ENCODE measurements around the gene TDRKH. TPM values are rescaled to one million over a fixed set of nuclear protein-coding genes. Genes with fewer than 3 reads are reported as not detected.
A peak's percentile ranks its signal among the peaks of the same experiment; 100 is the strongest.

Gene TDRKH, protein sequence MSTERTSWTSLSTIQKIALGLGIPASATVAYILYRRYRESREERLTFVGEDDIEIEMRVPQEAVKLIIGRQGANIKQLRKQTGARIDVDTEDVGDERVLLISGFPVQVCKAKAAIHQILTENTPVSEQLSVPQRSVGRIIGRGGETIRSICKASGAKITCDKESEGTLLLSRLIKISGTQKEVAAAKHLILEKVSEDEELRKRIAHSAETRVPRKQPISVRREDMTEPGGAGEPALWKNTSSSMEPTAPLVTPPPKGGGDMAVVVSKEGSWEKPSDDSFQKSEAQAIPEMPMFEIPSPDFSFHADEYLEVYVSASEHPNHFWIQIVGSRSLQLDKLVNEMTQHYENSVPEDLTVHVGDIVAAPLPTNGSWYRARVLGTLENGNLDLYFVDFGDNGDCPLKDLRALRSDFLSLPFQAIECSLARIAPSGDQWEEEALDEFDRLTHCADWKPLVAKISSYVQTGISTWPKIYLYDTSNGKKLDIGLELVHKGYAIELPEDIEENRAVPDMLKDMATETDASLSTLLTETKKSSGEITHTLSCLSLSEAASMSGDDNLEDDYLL
- total RNA-seq (2014; rRNA removed; shearing (Covaris generic)): 6.8 and 9.3 TPM in 2 replicates

DNA sequence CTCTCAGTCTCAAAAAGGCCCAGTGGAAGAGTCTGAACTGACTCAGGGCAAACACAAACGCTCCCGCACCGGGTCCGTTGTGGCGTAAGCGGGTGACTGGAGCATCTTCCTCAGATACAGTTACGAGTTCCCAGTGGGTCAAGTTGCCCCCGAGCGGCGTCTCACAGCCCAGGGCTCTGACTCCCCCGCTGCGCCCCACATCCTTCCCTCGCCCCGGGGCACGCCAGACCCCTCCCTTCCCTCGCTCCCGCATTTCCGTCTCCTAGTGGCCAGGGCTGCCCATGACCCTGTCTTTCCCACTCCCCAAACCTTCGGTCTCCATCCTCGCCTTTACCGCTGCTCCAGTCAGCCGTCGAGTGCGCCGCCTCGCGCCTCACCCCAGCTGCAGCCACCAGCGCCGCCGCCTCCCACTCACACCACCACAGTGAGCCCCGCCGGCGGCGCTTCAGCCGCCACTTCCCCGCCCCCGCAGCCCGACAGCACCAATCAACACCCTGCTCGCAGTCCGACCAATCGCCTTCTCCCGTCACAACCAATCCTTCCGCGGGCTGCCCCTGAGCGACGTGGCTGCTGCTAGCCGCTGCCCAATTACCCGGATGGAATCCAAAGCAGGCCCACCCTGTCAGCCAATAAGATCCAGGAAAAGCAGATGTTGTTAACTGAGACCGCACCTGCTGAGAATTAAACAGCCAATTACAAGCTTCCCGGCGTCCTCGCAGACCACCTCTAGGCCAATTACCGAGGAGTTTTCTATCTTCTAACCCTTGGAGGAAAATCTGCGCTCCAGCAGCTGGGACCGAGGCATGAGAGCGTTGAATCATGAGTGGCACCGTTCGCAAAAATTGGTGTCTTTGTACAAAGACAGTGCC, at the start of gene TDRKH:
Gene TDRKH, minus strand, starts transcription at position 430 of the 869 bp plus-strand sequence. CDS start 7,478 bp downstream, outside the sequence.
- DNase-seq (ENCODE audit: low spot score): peak; percentile 98

DNA sequence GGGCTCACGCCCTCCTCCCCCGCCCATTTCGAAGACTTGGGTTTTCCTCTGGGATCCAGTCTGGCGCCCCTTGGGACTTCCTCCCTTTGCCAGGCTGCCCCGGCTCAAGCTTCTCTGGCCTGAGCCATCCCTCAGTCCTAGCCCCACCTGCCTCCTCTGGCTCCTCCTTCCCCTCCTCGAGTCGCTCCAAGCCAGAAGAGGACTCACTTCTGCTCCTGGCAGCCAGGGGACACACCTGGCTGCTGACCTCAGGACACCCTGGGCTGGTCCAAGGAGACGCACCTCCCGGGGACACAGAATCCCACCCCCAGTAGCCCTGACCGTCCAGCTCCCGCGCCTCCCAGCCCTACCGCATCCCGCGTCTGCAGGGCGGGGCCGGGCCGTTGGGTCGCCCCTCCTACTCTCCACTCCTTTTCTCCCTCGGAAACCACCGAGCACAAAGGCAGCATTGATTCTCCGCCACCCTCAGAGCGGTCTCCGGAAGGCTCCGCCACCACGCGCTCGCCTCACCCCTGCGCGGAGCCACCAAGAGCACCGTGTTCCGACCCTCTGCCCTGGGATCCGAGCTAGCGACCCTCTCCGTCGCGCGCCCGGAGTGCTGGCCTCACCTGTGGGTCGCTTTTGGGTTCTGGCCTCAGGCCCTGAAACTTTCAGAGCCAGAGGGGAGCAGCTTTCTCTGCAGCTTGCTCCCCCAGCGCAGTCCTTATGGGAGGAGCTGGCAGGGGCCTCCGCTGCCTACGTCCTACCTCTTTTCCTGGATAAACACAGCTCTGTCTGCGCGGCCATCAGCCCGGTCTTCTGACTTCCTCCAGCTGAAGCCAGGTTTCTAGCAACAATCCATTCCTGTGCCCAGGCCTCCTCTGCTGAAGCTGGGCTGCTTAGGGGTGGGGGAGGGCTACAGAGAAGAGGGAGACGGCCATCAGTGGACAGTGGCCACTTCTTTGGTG, 49.4 kb upstream of the TDRKH start, which contains the start of gene C2CD4D:
Gene C2CD4D, minus strand, starts transcription at position 364 of the 947 bp plus-strand sequence. CDS start 831 bp downstream, outside the sequence.
- DNase-seq (ENCODE audit: low spot score): peak; percentile 96

DNA sequence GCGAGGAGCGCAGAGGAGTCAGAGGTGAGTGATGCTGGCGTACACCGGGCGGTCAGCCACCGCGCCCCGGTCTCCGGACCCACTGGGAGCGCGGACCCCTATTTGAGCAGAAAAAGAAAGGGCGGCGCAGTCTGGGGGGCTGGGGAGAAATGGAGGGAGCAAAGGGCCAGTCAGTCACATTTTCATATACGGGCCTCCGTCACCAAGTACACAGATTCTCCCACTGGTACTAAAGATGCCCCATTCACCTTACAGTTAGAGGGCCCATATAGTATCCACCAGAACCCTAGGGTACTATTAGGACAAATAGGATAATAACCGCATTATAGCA, 48.7 kb upstream of the TDRKH start:
- DNase-seq (ENCODE audit: low spot score): no peak

DNA sequence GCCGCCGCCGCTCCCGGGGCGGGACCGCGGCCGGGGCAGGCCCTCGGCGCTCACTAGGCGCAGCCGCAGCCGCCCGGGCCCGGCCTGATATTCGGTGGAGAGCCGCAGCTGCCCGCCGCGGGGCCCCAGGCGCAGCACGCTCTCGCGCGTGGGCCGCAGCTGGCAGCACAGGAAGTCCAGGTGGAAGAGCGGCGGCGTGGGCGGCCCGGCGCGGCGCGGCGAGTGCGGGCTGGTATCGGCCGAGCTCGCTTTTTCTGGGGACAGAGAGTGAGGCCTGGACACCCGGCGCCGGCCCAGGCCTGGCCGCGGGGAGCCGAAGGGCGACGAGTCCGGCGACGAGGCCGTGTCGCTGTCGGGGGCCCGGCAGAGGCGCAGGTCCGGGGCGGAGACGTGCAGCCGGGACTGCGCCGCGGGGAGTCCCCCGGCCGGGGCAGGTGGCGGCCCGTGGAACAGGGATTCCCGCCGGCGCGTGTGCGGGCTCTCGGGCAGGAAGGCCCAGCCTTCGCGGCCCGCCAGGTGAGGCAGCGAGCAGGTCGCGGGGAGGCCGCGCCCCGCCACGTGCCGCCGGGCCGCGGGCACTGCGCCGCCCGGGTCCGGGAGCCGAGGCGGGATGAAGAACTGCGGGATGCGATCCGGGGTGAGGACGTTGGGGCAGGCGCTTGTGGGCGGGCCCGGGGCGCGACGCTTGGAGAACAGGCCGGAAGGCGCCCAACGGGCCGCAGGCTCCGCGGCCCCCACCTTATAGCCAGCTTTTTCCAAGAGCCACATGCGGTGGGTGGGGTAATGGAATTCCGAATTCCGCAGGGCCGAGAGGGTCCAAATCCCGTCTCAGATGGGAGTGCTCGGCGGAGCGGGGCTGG, 48.2 kb upstream of the TDRKH start:
- no peak for DNase-seq (ENCODE audit: low spot score)

DNA sequence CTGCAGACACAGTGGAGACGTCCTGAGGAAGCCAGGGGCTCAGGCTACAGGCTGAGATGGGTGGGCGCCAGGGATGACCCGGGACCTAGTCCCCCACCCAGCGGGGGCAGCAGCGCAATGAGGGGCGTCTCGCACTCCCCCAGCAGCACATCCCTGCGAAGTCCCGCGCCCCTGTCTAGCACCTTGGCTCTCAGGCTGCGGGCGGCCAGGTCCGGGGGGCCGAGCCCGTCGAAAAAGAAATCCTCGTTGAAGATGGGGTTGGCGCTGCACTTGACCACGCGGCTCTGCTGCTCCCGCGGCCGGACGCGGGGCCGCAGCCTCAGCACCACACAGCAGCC, 47.6 kb upstream of the TDRKH start:
- DNase-seq (ENCODE audit: low spot score): no peak

DNA sequence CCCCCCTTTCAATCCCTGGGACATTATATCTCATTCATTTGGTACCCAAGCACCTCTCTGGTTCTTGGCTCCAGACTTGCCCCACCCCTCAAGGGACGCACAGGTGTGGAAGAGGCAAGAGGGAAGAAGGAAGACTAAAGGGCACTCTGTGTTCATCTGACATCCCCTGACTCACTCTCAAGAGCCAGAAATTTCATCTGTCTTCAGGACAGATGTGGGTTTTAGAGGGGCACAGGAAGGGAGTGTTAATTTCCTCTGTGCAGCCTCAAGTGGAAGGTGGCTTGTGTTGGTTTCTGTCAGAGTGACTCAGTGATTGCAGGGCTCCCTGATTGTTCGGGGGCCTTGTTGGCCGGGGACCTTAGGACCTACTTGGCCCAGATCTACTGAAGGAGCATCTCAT, 46.9 kb upstream of the TDRKH start:
- no peak for DNase-seq (ENCODE audit: low spot score)

DNA sequence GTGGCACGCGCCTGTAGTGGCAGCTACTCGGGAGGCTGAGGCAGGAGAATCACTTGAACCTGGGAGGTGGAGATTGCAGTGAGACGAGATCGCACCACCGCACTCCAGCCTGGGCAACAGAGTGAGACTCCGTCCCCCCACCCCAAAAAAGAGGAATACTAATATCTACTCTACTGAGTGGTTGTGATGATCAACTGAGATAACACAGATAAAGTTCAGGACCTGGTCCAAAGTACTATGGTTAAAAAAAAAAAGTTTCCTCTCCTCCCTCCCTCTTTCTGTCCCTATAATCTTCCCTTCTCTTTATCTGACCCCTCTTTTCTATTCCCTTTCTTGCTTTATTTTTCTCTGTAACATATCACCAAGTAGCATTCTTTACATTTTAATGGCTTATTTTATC, 45.3 kb upstream of the TDRKH start:
- DNase-seq (ENCODE audit: low spot score): no peak

DNA sequence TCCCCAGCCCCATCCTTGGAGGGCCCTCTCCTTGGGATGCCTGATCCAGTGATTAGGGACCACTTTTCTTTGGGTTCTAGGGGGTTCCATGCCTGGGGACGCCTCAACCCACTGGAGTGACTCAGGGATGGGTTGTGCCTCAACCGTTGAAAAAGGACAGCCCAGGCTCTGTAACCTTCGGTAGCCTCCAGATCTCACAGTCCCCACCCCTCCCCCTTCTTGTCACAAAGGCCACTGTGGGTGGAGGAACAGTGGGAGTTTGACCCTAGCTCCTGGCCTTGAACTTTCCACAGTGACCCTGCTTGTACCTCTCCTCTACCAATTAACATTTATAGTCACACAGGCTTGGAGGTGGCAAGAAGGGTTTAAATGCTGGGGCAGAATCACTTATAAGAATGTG, 43.9 kb upstream of the TDRKH start:
- no peak for DNase-seq (ENCODE audit: low spot score)

DNA sequence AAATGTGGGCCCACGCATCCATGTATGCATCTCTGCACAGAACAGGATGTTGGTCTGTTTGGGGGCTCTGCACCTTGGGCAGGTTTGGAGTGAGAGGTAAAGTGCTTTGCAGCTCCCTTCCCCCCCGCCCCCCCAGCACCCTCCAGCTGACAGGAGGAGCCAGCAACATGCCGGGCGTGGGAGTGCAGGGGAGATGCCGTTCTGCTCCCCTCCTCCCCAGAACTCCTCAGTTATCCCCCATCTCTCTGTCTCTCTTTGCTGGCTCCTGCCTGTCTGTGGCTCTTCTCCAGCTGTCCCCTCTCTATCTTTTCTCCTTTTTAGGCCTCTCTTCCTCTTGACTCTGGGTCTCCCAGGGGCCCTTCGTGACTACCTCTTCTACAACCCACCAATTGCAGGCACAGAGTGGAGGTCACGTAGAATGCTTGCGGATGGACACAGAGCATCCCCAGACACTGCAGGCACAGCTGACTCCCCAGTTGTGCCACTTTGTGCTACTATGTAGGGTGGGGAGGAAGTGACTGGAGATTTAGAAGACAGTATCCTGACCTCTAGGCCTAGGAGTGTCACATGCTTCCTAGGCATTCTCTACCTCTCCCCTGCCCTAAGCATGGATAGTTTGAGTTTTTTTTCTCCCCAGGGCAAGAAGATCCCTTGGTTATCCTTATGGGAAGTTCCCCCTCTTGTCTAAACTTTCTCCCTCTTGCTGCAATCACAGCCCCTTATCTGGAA, 43.0 kb upstream of the TDRKH start:
- DNase-seq (ENCODE audit: low spot score): no peak

DNA sequence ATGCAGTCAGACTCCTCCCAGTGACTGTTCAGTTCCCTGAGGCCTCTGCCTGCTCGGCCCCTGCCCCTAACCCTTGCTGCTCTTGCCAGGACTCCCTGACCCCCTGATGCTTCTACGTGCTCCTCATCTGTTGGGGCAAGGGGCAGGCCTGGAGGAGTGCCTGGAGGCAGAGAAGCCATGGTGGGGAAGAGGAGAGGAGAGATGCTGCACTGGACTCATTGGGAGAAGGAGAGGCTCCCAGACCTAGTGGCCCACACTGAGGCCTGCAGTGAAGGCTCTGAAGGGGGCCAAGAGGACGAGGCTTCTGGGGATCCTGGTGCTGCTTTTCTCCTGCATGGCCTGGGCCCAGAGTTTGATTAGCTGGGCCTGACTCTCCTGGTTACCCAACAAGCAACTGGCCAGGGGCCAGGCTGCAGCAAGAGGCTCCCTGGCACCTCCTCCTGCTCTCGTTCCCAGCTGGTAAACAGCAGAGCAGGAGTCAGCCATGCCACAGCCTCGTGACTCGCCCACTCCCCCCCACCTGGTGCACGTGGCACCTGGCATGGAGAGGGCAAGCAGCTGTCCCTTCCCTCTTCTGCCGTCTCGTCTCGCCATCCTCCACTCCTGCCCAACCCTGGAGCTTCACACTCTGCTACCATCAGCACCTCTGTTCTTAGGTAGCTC, 42.1 kb upstream of the TDRKH start:
- peak; percentile 49 for DNase-seq (ENCODE audit: low spot score)

DNA sequence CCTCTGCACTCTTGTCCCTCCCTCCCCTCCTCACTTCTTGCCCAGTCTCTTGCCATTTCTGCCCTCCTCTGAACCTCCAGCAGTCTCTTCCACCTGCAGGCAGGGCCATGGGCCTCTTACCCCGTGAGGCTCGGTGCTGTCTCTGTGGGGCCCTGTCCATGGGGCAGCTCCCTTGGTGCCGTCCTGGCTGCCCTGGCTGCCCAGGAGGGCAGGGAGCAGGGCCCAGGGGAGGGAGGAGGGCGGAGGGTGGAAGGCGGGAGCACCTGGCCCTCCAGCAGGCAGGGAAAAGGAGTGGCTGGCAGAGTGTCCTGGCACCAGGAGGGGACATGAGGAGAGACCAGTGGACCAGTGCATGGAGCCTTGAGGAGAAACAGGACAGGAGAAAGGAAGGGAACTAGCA, 41.3 kb upstream of the TDRKH start, which contains the start of gene RORC:
Gene RORC, minus strand, starts transcription at position 198 of the 400 bp plus-strand sequence. Its CDS starts 38 bp downstream, at position 160.
- DNase-seq (ENCODE audit: low spot score): no peak

DNA sequence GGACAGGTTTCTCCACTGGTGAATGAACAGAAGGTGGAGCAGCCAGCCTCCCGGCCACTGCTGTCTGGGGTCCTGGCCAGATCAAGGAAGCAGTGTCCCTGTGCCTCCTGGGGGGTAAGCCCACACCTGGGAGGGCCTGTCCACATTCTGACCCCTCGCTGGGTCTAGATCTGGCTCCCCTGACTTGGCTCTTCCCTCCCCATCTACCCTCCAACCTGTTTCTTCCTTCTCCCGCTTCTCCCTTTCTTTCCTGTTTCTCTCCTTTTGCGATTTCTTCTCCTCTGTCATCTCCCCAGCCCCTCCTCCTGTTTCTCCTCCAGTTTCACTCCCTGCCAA, 40.9 kb upstream of the TDRKH start:
- no peak for DNase-seq (ENCODE audit: low spot score)

DNA sequence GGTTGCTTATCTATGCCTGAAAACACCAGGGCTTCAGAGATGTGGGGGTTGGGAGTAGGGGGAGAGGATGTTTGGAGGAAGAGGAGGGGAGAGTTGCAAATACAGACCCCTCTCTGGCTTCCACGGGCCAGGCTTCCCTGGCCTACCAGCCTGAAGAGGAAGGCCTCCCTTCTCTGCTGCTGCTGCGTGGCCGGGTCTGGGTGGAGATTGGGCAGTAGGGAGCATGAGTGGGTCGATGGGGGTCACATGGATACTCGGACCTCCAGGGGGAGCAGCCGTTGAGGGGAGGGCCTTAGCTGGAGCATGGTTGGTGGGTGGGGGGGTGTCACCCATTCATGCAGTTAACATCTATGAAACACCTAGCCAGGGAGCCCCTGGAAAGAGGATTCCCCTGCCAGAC, 39.8 kb upstream of the TDRKH start:
- DNase-seq (ENCODE audit: low spot score): no peak

DNA sequence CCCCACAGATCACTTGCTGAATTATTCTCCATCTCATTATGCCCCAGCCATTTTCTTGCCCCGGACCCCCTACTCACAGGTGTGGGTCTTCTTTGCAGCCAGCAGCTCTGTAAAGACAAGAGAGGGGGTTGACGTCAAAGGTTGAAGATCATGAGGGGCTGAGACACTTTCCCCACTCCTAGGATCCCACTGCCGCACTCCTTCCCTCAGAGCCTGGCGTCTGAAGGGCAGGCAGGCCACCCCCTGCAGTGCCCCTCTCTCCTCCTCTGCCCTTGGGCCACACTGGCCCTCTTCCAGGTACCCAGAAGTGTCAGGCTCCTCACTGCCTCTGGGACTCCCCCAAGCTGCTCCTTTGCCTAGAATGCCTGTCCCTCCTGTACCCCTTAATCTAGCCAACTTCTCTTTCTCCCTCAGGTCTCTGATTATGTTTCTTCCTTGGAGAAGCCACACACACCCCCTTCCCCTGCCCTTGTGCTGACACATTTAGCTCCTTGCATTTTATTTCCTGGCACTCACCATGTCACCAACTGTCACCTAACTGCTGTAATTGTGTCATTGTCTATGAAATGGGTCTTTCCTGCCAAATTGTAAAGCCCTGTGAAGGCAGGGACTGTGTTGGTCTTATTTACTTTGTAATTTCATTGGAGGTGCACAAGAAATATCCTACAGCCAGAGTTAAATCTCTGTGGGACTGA, 39.2 kb upstream of the TDRKH start:
- no peak for DNase-seq (ENCODE audit: low spot score)

DNA sequence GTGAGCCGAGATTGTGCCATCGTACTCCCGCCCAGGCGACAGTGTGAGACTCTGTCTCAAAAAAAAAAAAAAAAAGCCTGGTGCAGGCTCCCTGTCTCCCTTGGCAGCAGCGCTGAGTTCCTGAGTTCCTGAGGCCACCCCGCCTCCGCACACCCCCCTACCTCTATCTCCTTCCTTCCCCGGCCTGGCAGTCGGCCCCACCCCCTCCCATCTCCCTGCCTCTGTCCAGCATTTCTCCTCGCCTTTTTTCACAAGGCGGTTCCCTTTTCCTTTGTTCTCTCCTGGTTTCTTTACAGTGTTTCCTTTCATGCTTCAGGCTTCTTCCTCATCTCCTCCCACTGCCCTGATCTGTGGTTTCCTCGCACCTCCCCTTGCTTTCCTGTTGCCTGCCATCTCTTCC, 38.6 kb upstream of the TDRKH start:
- DNase-seq (ENCODE audit: low spot score): peak; percentile 80

DNA sequence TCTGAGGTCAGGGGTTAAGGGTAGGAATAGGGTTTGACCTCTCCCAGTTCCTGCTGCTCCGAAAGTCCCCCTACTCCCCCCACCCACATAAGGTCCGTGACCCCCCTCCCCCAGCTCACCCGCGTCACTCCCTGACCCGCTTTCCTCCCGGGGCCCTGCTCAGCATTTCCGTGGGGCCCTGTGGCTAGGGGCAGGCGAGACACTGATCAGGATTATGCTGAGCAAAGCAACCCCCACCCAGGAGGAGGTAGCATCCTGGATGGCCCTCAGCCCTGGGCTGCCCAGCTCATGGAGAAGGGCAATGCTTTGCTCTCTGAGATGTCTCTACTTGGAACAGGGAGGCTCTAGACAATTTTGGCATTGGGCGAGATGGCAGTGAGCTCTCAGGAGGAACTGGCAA, 37.6 kb upstream of the TDRKH start:
- no peak for DNase-seq (ENCODE audit: low spot score)

DNA sequence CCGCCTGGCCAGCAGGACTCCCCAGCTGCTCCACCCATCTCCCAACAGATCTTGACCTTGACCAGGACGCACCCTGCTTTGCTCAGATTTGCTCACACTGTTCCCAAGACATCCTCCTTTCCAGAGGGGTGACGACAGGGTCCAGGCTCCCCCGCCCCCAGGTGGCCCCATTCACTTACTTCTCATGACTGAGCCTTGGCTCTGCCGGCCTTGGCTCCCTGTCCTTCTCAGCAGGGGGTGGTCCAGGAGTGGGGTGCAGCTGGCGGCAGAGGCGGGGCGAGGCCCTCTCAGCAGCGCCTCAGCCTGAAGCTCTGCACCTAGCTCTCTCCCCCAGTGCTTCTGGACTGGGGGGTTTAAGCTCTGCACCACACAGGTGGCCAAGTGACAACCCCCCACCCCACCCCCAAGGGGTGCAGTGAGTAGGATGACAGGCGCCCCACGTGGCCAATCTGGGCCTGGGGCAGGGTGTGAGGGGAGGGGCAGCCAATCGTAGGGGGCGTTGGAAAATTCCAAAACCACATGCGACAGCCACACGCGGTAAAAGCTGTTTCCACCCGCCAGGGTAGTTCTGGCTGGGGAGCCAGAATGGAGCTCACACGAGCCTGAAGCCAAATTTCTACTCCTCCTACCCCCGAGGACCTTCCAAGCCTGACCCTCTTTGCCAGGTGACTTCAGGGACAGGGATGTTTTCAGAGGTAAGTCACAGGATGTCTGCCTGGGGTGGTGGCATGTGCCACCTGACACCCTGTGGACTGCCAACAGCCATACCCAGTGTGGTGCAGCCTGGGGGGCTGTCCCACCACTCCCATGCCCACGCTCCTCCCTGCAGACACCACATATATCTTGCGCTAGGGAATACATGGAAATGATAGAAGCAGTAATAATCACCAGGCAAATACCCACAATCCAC, 35.7 kb upstream of the TDRKH start:
- no peak for DNase-seq (ENCODE audit: low spot score)

All from HT-29 (cell line).